ENCODE data around the gene ARMC9.
"Not testable (repeated sequence)": the region's sequence is repeated elsewhere in the genome, so short reads cannot be mapped to it uniquely, and the experiment has no call there.

Gene ARMC9

DNA sequence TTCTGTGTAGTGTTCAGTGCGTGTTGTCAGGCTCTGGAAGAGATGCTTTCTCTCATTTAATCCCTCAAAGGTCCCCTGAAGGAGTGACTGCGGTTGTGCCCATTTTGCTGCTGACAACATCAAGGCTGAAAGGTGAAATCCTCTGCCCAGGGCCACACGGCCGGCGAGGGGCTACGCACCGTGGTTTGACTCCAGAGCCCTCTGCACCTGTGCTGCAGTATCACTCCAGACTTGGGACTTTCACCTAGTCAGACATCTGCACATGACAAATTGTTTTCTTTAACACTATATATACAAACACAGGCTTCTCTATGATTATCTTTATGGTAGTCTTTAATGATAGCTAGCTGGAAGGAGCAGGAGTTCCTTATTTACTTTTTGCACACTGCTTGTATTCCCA is 90.2 kb downstream of the ARMC9 start:
- DNase-seq = no peak

DNA sequence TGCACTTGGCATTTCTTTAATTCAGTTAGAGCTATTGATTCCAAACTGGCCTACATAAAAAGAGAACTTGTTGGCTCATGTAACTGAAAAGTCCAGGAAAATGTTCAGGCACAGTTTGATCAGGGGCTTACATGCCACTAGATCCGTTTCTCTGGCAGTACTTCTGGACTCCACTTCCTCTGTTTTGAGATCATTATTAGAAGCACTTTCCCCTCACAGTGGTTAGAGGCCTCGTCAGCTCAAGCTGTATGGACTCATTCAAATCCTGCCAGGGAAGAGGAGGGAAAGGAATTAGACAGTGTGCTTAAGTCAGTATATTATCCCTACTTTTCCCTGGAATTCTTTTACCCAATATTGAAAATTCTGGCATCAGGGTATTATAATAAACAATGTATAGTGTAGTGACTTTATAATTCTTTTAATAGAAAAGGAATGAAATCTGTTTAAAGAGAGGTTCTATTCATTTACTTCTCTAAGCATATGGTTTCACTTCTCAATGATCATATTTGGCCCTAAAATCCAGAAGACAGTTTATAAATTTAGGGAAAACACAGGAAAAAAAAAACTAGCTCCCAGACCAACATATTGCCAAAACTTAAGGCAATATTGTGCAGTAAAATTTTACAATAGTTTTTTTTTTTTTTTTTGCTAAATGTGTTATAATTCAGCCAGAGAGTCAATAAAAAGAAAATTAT is 92.0 kb downstream of the ARMC9 start:
- no peak for DNase-seq

DNA sequence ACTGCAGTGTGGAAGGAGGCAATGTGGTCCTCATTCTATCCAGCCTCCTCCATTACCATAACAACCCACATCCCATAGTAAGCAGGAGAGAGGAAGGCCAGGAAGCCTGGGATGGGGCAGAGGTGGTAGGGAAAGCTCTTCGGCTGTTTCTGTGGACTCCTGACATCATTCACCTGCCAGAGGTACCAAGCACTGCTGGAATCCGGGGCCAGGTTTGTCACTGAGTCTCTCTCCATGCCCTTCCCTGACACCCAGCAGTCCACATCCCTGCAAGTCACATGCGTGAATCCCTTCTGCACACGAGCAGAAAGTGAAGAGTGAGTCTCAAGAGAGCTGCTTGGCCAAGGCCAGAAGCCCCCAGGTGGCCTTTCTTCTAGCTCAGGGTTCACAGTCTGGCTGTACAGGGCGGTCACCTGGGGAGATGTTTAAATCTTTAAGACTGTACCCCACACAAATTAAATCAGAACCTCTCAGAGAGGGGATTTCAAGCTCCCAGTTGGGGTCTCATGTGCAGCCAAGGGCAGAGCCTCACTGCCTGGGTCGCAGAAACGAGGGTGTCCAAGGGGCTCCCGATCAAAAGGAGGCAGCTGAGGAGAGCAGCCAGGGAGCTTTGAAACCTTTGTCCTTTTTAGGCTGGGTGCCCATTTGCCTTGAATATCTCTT is 94.2 kb downstream of the ARMC9 start:
- no peak for DNase-seq

DNA sequence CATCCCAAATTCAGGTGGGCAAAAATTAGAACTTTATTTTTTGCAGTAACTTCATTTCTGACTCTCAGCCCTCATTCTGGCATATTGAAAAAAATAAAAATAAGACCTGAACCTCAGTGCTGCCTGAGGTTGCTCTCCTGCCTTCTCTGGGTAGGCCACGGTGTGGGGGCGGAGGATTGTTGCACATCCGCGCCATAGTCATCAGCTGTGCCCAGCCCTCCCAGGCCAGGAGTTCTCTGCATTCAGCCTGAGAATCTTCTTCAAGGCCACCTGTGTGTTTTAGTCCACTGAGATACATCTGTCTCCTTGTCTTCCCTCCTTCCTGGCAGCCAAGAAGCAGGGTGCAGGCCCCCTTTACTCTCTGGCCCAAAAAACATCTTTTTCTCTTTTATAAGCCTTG is 94.7 kb downstream of the ARMC9 start:
- DNase-seq = no peak

DNA sequence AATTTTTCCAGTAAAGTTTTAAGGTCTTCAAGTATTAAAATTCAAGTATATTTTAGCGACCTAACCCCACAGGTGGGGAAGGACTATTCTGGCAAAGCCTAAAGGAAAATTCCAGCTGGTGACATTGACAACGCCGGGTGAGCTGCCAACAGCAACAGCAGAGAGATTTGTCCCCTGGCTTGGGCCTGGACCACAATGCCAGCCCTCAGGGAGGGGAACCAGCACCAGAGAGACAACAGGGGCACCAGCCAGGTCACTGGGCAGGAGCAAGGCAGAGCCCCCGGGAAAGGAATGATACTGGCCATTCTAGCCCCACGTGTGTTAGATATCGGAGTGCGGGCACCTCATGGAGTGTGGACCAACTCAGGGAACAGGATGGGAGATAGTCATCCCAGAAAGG is 95.7 kb downstream of the ARMC9 start:
- DNase-seq = no peak

DNA sequence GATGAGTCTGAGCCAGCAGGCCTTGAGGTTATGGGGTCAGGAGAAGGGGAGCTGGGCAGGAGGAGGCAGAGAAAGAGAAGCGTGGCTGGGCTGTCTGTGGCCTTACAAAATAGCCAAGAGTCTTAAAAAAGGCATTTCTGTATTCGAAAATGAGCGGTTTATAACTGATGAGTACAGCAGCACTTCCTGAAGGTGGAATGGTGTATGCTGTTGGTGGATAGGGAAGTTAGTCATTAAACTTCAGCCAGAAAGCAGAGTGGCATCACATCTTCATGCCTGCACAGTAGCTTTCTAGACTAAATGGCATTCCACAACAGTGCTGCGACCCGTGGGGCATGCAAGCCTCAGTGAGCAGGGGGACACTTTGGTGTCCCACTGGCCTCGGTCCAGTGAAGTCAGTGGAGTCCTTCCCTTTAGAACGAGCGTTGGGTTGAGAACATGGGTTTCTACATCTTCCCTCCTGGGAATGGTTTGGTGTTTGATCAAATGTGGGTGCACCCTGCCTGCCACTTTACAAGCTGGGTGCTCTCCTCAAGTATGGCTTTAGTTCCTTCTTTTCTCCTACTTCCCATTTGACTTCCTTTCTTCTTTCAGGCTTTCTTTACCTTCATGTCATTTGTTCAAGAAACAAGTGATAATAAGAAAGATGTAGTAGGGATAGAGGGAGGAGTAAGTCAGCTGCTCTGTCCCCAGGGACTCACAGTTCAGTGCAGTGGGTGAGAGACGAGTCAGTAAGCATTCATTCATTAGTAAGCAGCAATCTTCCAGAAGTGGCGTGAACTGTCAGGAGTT is 96.3 kb downstream of the ARMC9 start:
- no peak for DNase-seq

DNA sequence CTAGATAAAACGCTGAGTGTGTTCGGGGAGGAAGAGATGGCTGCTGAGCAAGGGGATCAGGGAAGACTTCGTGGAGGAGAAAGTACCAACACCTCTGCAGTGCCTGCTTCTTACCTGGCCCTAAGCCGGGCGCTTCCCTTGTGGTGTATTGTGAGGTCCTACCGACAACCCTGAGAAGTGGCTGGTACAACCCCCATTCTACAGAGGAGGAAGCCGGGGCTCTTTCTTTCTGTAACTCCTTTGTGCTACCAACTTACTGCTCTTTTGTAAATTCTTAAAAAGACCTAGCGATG is 96.9 kb downstream of the ARMC9 start:
- DNase-seq = no peak

DNA sequence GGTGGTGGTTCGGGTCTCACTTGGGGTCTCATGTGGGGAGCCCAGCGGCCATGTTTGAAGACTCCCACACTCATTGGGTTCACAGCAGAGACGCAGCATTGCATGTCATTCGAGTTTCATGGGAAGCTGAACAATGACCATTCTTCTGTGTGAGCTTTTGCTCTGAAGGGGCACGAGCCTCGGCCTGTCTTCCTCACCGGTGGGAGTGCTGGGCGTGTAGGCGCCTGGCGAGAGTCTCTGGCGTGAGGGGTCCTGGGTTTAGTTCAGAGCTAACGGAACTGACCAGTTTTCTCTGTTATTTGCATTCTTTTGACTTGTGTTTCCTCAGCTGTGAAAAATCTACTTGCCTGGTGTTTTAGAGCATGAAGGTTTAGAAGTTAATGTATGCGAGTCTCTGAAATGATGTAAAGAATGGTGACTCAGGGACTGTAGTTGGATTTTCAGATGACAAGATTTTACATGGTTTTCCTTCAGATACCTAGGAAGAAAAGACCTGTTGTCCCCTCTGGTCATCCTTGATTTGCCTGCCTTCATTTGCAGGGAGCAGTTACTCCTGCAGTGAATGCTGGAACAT is 98.1 kb downstream of the ARMC9 start:
- no peak for DNase-seq

DNA sequence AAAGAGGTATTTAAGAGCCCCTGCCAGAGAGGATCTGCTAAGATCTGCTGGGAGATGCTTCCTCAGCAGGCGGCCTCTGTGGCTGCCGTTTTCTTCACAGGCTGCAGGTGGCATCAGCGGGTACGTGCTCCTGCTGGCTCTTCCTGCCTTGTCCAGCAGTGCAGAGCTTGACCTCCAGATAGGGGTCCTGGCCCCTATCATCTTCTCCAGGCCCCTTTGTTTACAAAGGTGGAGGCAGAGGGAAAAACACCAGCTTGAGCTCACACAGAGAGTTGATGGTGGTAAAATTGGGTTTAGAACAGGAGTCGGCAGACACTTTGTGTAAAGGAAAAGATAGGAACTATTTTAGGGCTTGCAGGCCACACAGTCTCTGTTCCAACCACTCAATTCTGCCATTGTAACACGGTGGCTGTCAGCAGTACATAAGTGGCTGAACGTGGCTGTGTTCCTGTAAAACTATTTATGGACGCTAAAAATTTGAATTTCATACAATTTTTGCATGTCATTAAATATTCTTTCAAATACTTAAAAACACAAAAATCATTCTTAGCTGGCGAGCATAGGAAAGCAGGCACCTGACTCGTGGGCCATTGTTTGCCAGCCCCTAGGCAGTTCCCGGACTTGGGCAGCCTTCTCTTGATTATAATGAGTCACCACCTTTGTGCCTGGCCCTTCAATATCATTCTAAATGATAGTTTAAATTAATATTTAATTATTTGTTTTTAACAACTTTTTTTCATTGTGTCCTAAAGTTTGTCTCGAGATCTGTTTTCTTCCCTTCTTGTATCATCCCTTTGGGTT is 98.9 kb downstream of the ARMC9 start:
- DNase-seq = no peak

DNA sequence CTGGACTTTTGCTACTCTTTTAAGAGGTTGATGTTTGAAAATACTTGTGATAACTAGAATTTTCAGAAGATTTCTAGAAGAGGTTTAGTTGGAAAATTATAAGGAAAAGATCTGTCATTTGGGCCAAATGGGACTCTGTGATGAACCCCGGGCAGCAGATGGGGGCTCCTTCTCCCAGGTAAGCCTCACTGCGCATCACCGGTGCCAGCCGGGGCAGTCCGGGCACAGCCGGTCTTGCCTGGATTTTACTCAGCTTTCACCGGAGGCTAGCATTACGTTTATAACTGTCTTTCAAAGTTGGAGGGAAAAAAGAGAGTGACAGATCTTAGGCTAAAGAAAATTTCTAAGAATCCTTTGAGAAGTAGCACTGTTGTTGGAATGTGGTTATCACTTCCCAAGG is 99.7 kb downstream of the ARMC9 start:
- no peak for DNase-seq

DNA sequence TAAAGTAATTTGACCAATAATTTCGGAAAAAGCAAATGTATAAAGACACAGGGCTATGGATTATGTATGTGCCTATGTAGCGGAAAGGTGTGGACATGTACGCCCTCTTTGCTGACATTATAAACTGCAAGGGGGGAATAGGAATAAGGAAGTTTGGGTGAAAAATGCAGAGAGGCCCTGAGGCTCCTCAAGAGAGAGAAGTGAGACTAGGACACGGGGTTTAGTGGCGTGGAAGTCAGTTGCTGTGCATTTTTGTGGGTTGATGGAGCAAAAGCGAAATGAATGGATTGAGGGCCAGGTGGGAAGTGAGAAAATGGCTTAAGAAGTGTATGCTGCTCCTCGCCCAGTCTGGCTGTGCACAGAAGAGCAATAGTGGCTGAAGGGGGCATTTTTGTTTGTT is 100.8 kb downstream of the ARMC9 start:
- DNase-seq = no peak

DNA sequence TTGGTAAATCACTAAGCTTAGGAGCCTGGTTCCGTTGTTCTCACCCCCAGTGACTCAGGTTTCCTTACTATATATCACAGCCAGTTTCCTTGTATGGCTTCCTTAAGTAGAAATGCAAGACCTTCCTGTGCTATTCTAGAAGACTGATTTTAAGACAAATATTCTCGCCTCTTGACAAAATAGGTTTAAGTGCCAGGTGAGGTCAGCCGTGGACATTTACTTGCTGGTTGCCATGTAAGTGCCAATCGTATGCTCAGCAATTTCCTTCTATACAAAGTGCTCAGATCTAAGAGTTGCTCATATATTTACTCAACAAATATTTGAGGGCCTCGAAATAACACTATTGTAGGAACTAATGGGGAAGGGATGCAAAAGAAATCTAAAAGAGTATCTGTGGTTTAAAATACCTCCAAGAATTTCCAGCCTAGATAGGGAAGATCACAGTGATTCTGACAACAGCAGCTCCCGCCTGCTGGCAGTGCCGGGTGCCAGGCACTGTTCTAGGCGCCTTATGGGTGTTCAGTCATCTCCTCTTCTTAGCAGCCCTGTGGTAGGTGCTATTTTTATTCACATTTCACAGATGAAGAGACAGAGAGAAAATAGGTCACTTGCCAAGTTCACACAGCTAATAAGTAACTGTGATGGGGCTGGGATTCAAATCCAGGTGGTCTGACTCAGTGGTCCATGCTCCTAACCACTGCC is 101.7 kb downstream of the ARMC9 start:
- no peak for DNase-seq

DNA sequence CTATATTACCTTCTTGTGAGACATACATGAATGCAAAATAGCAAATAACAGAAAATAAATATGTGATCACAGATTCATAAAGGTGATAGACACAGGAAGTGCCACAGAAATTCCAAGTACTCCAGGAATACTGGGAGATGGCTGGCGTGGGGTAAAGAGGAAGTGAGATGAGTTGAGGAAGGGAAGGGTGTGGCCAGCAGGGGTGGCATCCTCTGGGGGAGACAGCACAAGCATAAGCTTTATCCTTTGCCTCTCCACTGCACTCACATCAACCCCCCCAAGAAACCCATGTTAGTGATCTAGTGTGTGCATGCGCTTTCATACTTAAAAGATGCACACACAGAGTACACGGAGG is 102.3 kb downstream of the ARMC9 start:
- no peak for DNase-seq

DNA sequence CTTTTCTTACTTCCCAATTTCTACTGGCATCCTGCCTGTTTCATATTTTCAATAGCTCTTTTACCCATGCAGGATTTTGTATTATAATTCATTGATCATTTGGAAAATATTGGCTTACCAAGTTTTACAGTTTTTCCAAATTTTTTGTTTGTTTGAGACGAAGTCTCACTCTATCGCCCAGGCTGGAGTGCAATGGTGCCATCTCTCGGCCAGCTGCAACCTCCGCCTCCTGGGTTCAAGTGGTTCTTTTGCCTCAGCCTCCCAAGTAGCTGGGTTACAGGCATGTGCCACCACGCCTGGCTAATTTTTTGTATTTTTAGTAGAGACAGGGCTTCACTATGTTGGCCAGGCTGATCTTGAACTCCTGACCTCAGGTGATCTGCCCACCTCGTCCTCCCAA is 105.8 kb downstream of the ARMC9 start:
- DNase-seq = not testable (repeated sequence)

DNA sequence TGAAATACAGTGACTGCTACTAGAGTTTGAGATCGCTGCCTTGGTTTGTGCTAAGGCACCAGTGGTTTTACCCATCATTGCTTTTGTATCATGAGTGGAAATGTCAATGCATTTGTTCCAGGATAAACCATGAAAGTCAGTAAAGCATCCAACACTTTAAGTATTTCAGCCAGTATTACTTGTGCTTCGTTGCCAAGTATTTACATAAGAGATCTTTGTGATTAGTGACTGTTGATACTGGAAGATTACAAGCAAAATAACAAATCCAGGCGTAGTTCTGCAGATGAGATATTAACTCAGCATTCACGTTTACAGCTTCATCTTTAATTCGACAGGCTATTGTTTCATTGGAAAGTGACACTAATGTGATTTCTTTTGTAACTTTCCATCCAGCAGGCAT is 106.8 kb downstream of the ARMC9 start:
- no peak for DNase-seq

DNA sequence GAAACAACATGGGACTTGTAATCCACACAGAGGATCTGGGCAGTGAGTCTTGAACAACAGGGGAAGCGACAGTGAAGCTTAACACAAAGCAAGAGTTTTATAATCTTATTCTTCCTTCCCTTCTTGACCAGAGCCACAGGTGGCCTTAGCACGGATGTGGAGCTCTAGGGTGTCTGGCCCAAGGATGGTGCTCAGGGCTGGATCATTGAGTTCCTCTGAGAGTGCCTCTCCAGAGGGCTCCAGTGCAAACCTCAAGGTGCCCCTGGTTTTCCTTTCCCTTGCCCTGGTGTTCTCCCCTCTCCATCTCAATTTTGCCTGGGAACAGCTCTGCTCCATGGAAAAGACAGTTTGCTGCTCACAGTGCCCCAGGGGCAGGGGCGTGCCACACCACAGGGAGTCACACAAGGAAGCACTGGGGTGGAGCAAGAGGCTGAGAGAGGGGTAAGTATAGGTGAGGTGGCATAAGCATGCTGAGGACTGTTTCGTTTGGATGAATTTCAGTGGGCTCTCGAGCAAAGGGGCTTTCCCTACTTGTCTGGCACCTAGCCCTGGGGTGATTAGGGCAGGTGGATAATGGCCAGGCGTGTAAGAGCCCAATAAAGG is 108.5 kb downstream of the ARMC9 start:
- no peak for DNase-seq

DNA sequence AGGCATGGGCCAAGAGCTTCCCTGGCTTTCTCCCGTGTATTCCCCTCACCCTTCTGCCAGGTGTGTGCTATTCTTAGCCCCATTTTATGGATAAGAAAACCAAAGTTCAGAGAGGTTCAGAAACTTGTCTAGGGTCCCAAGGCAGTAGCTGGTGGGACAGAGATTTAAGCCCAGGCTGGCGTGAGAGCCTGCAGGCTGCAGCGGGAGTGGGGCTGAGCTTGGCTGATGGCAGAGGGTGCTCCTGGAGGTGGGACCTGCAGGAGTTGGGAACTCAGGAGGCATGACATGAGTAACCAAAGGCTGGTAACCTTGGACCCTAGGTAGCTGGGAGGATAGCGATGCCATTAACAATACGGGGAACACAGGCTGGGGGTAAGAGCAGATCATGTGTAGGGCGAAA is 109.8 kb downstream of the ARMC9 start:
- no peak for DNase-seq

DNA sequence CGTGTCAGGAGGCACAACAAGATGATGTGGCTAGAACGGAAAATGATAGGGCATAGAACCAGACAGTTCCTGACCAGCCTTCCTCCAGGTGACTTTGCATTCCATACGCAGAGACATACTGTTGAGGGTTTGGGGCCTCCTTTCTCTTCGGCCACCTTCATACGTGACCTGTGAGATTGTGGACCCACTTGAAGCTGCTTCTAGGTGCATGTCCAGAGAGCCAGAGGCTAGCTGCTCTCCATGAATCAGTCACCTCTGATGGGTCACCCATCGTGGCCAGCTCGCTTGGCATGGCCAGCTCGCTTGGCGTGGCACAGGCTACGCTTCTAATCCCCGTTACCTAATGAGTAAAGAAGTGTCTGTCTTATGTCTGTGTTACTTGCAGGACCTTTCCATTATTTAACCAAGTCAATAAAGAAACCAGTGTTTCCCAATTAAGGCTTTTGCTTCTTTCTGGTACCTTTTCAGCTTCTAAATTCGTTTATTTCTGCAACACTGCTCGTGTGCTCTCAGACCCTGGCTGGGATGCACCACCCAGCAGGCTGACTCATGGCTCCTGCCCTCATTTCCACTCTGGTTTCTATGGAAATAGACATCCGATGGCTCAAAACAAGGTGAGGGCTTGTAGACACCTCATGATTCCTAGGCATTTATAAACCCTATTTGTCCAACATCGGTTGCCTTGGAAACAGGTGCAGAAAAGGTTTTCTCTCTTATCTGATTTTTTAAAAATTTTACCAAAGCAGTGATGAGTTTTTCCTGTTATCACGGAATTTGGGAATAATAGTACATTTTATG is 110.4 kb downstream of the ARMC9 start:
- no peak for DNase-seq

DNA sequence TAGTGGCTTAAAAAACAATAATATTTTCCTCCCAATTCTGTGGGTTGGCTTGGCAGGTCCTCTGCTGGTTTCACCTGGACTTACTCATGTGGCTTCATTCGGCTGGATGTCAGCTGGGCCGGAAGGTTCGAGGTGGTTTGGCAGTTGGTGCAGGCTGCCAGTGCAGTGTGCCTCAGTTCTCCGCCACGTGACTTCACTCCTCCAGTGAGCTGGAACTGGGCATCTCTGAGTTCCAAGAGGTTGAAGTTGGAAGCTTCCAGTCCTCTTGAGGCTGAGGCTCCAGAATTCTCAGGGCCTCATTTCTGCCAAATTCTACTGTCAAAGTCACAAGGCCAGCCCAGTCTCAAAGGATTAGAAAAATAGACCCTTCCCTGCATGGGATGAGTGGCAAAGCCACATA is 113.6 kb downstream of the ARMC9 start:
- no peak for DNase-seq

DNA sequence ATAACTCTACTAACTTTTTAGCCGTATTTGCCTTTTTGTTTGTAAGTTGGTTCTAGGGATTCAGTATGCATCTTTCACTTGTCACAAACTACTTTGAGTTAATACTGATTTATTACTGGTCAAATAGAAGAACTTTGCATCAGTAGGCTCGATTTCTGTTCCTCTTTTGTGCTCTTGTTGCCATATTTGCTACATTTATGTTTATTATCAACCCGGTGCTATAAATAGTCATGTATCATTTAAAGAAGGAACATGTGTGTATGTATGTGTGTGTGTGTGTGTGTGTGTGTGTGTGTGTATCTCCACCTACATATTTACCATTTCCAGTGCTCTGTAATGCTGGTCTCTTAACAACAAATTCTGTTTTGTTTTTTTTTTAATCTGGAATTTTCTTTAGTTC is 117.5 kb downstream of the ARMC9 start:
- no peak for DNase-seq

DNA sequence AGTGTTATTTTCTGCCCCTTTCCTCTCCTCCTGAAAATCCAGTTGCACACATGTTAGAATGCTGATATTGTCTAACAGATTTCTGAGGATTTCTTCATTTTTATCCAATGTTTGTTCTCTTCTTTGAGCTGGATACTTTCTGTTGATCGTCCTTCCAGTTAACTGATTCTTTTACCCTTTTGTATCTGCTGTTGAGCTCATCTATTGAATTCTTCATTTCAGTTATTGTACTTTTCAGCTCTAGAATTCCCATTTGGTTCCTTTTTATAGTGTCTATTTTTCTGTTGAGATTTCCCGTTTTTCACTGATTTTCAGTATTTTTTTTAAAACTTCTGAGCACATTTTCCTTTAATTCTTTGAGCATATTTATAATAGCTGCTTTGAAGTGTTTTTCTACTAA is 119.1 kb downstream of the ARMC9 start:
- no peak for DNase-seq

All from CD4-positive, alpha-beta T cell treated with Interleukin-4 for 4 hours (primary cell).